T-helper 22 cell (primary cell): ENCODE measurements around the gene SNN.

Source experiments
- DNase-seq: peaks from one replicate; pipeline ENCODE4 v3.0.0-alpha.2; 2020; ENCODE audit warnings: low read depth

The SNN gene

DNA sequence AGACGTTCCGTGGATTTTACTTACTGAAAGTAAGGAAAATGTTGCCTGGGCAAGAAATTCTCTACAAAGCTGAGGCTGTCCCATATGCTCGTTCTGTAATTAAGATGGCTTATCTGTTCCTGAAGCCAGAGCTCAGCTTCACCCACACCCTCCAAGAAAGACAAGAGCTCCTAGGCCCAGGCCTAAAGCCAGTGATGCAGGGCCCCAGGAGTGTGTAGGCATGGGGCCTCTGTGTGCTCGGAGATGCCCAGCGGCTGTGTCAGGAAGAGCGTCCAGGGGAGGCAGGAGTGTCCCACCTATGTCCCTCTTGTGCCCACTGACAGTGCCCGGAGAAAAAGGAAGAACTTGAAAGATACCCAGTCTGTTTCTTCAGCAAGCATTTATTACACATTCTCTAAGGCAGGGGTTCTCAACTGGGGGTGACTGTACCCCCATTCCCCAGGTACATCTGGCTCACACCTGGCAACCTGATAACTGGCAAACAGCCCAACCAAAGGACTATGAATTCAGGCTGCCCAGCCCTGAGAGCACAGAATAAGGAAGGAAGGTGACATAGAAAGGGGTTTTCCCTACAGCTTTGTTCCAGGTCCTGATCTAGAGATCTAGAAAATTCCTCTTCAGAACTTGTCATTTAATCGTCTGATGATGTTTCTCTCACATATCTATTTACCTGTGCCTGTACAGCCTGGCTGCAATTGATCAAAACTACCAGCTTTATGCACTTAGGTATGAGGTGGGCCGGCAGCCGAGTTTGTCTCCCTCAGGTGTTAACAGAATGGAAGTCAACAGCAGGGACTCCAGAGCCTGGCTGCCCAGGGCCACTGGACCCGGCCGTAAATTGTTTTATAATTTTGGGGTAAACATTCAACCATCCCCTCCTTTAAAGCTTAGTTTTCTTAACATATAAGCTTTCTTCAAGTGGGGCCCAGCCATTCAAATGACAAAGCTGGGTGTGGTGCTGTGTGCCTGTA lies 12.0 kb downstream of the SNN start:
- no peak for DNase-seq

DNA sequence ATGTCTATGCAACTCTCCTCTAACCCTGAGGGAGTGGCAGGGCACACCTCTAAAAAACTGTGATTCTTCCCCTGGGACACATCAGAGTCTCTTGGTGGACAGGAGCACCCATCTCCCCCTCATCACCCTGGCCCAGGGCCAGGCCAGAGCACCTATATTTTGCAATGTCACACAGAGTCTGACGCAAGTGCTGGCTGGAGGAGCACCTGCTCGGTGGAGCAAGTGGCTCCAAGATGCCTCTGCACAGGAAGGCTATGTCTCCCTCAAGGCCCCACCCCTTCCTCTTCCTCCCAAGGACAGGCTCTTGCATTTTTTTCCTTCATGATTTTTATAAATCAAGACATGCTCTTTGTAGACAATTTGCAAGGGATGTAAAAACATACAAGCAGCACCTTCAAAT lies 13.3 kb downstream of the SNN start:
- no peak for DNase-seq

DNA sequence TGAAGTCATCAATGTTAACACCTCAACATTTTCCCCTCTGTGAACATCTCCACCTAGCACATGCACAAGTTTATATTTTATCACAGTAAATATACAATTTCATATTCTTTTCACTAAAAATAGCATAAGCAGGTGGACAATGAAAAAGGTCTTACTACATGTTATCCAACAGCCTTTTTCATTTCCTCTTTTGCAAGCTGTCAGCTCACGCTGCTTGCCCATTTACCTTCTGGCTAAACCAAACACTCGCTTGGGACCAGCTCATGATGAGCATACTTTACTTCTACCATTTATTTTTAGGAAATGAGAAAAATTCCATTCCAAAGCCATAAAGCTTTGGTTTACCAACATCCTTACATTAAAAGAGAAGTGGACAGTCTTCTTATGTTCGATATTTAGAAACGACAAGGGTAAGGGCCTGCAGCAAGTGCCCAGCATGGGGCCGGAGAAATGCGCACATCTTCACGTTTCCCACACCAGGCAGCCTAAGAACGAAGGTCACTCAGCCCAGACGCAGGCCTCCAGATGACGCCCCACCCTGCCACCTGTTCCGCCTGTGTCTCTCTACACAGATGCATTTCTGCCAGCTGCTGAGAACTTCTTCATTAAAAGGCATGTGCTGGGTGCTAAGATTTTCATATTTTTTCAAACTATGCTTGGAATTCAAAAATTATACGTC lies 13.9 kb downstream of the SNN start:
- no peak for DNase-seq

DNA sequence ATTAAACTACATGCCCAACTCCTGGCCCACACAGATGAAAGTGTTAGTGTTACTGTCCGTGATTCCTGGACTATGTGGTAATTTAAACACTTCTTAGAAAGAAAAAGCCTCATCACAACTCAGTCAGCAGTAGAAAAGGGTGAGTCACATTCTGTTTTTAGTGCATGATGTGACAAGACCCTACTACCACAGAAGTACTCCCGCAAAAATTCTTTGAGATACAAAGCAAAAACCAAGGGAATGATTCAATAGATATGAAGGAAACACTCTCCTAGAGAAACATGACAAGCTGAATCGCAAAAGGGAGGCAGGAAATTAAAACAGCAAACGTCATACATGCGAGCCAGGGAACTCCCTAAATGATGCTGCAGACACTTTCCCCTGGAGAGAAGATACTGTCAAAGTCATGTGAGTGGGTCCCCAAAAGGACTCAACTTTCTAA lies 14.4 kb downstream of the SNN start:
- DNase-seq: no peak

DNA sequence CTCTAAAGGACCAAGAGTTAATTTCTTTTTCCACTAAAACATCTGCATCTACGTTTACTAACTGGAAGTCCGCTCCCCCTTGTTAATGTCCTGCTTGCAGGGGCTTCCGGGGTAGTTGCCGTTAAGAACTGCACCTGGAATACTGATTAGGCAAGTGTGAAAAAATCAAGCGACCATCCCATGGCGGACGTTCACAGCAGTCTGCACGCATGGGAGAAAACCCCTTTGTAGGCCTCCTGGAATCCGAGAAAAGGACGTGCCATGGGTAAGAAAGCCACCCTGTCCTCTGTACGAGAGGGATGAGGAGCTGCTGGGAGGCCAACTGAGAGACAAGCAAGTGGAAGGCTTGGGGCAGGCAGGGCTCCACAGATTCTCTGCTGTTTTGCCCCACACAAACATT lies 14.9 kb downstream of the SNN start:
- DNase-seq: no peak

DNA sequence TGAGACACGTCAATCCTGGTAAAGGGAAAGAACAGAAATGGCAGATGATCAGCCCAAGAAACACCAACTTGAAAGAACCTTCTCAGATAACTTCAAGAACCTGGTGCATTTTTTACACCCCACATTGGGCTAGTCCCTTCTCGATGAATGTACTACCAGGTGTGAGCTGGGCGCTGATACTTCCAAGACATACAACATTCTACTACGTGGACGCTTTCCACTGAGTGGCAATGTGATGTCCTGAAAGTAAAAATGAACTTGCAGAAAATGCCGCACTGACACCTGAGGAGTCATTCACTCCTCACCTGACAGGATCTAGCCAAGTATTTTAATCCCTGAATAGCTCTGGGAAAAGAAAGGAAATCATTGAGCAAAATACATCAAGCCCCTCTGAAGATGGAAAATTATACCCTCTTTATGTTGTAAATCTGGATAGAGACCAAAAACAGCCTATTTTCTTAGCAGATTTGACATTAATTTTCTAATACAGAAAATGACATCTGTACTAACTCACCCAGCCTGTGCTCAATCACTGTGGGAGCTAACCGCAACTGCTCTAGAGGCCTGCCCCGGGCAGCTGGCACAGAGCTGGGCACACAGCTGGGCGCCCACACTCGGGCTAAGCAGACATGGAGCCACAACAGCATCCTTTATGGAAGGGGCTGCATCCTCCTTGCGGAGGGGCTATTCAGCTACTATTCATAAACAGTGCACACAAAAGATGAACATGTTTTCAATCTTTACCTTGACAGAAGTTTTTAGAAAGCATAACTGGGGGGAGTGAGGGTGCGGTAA lies 16.2 kb downstream of the SNN start:
- no peak for DNase-seq

DNA sequence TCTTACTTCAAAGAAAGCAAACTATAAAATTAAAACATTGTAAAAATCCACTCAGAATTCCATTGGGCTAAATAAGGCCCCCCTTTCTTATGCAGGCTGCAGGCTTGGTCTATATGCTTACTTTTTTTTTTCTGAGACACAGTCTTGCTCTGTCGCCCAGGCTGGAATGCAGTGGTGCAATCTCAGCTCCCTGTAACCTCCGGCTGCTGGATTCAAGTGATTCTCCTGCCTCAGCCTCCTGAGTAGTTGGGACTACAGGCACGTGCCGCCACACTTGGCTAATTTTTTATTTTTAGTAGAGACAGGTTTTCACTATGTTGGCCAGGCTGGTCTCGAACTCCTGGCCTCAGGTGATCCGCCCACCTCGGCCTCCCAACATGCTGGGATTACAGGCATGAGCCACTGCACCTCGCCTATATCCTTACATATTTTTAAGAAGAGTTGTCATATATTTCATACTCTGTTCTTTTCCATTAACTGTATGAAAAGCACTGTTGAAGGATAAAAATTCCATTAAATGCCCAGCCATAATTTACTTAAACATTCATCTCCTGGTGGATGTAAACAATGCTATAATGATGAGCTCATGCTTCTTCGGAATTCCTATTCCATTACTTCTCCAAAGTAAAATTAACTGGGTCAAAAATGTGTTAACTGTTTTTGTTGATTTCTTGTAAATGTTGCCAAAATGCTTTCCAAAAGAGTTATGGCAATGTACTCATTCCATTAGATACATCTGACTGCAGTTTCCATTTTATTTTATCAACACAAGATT lies 17.8 kb downstream of the SNN start:
- no peak for DNase-seq

DNA sequence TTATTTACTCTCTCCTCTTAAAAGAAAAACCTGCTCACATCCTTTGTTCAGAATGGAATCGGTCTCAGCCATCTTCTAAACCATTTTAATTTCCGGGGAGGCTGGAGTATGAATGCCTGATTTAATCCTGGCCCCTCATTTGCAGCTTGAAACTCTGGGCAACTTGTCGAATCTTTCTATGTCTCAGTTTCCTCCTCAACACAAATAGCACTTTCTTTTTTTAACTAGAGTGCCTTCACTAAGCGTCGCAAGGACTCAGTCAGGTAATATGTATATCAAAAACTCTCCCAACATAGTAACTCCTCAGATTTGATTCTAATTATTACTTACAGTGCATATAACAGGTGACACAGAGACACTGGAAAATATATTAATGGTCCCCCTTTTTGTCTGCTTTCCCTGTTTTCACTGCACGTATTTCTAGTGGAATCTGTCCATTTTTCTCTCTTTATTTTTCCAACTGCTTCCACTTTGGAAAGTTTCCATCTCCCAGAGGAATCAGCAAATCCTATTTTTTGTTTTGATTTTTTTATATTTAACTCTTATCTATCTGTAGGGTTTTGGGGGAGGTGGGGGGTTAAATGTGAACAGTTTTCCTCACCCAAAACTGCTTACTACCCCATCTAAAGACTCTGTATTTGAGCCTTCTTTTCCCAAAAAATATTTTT lies 18.6 kb downstream of the SNN start:
- DNase-seq: no peak

DNA sequence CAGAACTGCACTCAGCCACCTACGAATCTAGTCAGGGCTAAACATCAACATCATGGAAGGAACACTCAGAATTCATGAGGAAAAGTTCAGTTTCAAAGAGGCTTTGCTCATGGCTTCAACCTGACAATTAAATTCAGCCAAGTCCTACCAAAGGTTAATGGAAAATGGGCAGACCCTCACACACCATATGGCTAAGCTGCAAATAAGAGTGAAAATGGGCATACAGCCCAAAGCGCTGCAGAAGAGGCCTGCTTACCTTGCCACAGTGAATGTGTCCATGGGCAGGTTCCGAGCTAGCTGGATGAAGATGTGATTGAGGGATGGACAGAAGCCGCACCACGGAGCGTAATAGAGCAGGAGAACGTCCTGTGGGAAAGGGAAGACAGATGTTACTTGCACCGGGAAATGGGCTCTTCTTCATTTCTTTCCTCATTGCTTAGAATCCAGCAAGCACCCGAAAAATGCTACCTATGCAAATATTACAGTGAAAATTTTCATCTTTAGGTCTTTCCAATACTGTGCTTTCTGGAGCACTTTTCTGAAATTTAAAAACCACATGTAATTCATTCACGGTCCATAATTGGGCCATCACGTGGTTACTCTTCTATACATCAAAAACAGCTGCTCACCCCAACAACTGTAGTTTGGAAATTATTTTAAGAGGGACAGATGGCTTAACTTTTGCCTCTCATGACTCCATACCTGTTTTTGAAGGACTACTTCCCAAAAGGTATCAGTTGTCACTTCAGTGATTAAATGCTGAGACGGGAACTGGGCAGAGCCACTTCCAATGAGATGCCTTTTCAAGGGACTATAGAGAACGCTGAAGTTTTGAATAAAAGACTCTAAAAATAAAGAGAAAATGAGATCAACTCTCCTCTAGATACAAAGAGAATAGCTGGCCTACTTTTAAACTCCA lies 19.6 kb downstream of the SNN start:
- DNase-seq: no peak

DNA sequence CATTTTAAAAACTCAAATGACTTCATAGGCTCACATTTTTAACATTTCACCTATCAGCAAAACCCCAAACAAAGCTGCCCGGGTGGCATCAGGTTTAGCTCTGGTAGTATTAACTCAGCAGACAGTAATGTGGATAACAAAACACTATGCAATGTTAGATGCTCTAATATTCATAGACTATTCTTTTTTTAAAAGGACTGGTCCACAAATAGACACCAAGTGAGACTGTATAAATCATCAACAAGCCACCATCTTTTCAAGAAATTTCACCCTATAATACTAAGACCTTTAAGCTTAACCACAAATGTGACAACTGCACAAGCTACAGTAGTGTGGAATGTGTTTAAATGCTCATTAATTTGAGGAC lies 20.2 kb downstream of the SNN start:
- no peak for DNase-seq

DNA sequence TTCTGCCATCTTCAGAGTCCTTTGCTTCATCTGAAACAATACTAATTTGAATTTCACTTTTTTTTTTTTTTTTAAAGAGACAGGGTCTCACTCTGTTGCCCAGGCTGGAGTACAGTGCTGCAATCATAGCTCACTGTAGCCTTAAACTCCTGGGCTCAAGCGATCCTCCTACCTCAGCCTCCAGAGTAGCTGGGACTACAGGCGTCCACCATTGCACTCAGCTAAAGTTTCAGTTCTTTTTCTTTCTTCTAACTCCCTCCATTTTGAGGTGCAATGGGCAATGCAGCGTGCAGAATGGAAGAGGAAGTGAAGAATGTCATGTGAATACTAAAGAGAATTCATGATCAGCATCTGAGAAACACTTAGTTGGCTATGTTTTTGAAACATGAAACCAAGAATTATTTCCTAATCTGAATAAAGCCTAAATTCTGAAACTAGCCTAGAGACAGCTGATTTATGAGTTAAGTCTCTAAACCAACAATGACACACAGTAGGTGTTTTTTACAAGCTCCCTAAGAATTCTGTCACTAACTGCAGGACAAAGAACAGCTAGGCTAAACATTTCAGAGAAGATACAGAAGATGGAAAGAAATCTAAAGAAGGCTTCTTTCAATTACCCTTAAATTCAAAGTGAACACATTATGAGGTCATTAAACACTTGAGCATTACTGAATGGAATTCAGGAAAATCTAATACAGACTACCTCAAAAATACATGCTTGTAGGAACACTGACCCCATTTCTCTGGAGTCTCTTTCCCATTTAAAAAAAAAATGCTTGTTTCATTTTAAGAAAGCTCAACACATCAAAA lies 21.0 kb downstream of the SNN start:
- no peak for DNase-seq

DNA sequence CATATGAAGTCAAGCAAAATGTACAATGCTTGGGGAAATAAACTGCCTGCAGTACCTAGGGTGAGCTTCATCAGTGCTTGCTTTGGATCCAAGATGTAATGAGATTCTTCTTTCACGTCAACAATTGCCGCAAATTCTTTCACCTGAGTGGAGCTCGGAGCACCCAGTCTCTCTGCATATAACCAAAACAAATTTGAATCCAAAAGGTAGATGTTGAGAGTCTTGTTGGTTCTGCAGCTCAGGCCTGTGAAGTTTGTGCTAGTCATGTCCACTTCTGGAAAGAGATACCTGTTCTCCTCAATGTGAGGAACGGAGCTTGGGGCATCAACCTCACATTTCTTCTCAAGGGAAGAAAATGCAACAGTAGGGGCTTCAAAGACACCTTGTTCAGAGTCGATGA lies 23.0 kb downstream of the SNN start:
- no peak for DNase-seq

DNA sequence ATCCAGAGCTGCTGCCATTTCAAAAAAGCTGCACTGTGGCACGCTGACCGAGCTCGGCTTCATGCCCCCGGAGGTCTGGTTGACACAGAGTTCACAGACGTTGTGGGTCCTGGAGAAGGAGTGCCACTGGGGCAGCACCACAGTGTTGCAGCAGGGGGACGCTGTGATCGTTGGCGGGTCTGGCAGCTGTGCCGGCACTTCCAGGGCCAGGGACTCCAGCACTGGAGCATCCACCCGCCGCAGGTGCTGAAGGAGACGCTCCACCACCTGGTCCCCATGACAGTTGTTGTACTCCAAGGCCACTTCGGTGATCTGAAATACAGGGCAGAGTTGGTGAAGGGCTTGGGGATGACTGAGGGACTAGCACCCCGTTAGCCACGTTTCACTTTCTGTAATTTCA lies 23.5 kb downstream of the SNN start:
- no peak for DNase-seq

DNA sequence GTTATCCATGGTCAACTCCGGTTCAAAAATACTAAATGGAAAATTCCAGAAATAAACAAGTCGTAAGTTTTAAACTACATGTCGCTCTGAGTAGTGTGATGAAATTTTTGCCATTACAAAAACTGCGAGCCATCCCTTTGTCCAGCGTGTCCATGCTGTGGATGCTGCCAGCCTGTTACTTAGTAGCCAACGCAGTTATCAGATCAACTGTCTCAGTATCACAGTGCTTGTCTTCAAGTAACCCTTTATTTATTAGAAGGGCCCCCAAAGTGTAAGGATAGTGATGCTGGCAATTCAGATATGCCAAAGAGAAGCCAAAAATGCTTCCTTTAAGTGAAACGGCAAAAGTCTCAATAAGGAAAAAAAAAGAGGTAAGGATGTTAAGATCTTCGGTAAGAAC lies 23.9 kb downstream of the SNN start:
- no peak for DNase-seq

DNA sequence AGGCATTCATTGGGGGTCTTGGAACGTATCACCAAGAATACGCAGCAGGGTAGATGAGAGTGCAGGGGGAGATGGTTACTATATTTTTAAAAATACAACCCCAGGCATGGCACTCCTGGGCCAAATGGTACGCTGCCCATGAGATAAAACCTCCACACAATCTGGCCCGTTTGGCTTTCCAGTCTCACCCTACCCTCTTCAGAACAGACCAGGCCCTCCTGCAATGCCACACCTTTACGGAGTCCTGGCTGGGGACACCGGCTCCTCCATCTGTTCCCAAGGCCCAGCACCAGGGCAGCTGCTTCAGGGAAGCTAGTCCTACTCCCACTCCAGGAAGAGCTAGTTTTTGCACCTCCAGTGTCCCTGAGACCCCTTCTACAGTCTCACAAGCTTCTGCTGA lies 24.4 kb downstream of the SNN start:
- no peak for DNase-seq

DNA sequence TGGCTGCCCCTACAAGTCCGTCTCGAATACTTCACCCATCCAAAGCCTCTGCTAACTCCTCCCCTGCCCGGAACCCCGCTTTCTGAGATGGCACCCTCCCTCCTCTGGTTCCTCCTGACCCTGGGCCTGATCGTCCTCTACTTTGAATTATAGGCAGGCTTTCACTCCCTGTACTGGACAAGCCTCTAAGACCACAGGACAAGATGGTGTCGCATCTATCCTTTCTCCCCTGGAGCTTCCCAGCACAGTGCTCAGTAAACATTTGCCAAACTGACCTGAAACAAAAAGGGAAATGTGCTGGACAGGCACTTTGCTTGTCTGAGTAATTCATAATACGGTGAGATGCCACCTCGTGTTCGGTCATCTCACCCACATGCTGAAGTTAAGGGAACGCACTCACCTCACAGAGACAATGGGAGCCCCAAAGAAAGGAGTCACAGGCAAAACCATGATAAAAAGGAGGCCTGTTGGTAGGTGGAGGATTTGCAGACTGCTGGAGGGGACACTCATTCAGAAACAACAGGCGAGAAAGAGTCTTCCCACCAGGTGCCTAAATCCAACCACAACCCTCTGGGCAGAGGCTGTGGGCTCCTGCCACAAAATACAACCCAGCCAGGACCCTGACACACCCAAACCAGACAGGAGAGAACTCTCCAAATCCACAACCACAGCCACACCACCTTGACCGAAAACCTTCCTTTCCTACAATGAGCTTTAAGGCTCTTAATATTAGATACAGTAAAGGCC lies 28.2 kb downstream of the SNN start:
- DNase-seq: no peak

DNA sequence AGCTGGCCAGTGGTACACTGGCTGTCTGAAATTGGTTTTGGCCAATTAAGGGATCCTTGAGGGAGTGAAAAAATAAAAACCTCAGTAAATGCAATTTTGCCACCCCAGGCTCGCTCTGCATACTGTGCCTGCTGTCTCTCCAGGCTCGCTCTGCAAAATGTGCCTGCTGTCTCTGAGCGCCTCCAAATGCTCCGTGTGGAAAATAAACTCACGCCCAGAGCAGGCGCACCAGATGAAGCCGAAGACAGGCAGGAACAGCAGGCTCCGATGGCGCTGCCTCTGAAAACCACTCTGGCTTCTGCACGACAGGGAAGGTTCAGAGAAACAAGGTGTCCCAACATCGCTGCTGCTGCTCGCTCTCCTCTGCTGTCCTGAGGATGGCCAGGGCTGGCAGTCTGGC lies 29.1 kb downstream of the SNN start:
- DNase-seq: no peak

DNA sequence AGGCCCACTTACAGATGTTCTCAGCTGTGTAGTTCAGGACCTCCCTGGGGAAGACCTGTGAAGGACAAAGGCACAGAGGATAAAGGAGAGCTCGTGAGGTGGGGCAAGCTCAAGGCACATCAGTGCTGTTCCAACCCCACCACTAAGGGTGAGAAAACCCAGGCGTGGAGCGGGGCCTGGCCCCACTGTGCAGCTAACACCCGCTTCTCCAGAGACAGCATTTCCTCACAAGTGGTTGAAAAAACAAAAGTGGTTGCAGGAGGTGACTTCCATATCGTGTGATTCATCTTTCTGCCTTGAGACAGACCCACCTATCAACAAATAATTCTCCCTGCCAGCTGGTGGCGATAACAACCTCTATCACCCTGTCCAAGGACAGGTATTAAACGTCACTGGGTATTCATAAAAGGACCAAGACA lies 30.0 kb downstream of the SNN start:
- DNase-seq: no peak
